GM21529 (cell line): ENCODE results near the gene PPP1R15A.
"Not testable (repeated sequence)": the region's sequence is repeated elsewhere in the genome, so short reads cannot be mapped to it uniquely, and the experiment has no call there.

Experiments used
- ATAC-seq: cut with Tn5 transposase; IDR thresholded peaks from one replicate; pipeline ENCODE4 v1.9.1; 2021; ENCODE audit not compliant: unreplicated experiment

The PPP1R15A gene

GRCh38 chr19:48858984-48859710 is 13.1 kb upstream of the PPP1R15A start:
- peak; percentile 49 for ATAC-seq

- ATAC-seq = no peak
Measured at GRCh38 chr19:48859711-48860572, 12.3 kb upstream of the PPP1R15A start.

- ATAC-seq = no peak
Measured at GRCh38 chr19:48861313-48861712, 10.9 kb upstream of the PPP1R15A start.

- no peak for ATAC-seq
Measured at GRCh38 chr19:48862827-48863226, 9.4 kb upstream of the PPP1R15A start.

- ATAC-seq = no peak
Measured at GRCh38 chr19:48866692-48867091, 5.5 kb upstream of the PPP1R15A start.

GRCh38 chr19:48867123-48867745 is 5.0 kb upstream of the PPP1R15A start:
- no peak for ATAC-seq

GRCh38 chr19:48867746-48868113 is 4.5 kb upstream of the PPP1R15A start:
- ATAC-seq = no peak

- no peak for ATAC-seq
Measured at GRCh38 chr19:48868114-48868886, 3.9 kb upstream of the PPP1R15A start, which contains the start of gene PLEKHA4. TSS of gene PLEKHA4 (minus strand) at chr19:48868617. CDS start at chr19:48867620, 997 bp downstream.

- ATAC-seq = no peak
Measured at GRCh38 chr19:48870048-48870447, 2.2 kb upstream of the PPP1R15A start.

- ATAC-seq = not testable (repeated sequence)
Measured at GRCh38 chr19:48871471-48872181, 595 bp upstream of the PPP1R15A start.

GRCh38 chr19:48872884-48873475 is 759 bp downstream of the PPP1R15A start:
- ATAC-seq = no peak

- no peak for ATAC-seq
Measured at GRCh38 chr19:48873476-48874302, 1.5 kb downstream of the PPP1R15A start.

- ATAC-seq = no peak
Measured at GRCh38 chr19:48874303-48875135, 2.3 kb downstream of the PPP1R15A start.

GRCh38 chr19:48876043-48876981 is 4.1 kb downstream of the PPP1R15A start:
- ATAC-seq = not testable (repeated sequence)

GRCh38 chr19:48877855-48878195 is 5.6 kb downstream of the PPP1R15A start:
- ATAC-seq = no peak

GRCh38 chr19:48878196-48879024 is 6.2 kb downstream of the PPP1R15A start:
- ATAC-seq = no peak
